Spleen (tissue), 7 donors: ENCODE data around the gene PEX26.

Experiments used
- CTCF ChIP-seq, 11 experiments: fragments of 200-600 bp in 7 of 11; fragments of 450-650 bp in 4 of 11; sonication (generic) in 4 of 11; IDR thresholded peaks in 8 of 11; conservative IDR thresholded peaks in 3 of 11; 1 replicate in 7 of 11; 2 replicates in 4 of 11; pipeline versions ENCODE4 v1.4.0 to v1.8.0; 2016 to 2021; ENCODE audit warnings: antibody characterized with exemption in 11 of 11, inconsistent platforms in 4 of 11, mild to moderate bottlenecking in 1 of 11
- POLR2A ChIP-seq, 3 donors: fragments of 450-650 bp; IDR thresholded peaks; one replicate each; pipeline ENCODE4 v1.5.1; 2017; ENCODE audit warnings: antibody characterized with exemption in 3 of 3, mild to moderate bottlenecking in 1 of 3
- donor health status: DM: no; HTN: no; CAD: no; lungs with moderate emphysema.
- donor health status: DM: no; HTN: no; CAD: no.
- donor health status: DM: no; HTN: no; CAD: no.

GRCh38 chr22:18087350-18087855, 9.6 kb downstream of the PEX26 start:
- TF ChIP-seq POLR2A (IDR thresholded peaks at IDR 0.05): no peak
- TF ChIP-seq CTCF (IDR thresholded peaks at IDR 0.05 in 8 of 11, conservative IDR thresholded peaks at IDR 0.05 in 3 of 11): no peak
